ENCODE data around the gene POU6F1.

The POU6F1 gene

GRCh38 chr12:51254536-51254935 is 36.7 kb upstream of the POU6F1 start:
- TF ChIP-seq MYC (IDR thresholded peaks at IDR 0.05; ENCODE audit: low read depth, low read length) (no peak), MAX (IDR thresholded peaks at IDR 0.05; ENCODE audit: low read depth, low read length) (no peak), CTCF (IDR thresholded peaks at IDR 0.05; ENCODE audit: low read depth, low read length) (no peak), POLR2A (IDR thresholded peaks at IDR 0.05; ENCODE audit: extremely low read depth, insufficient read length) (no peak)
- no peak overlapping the region for H3K4me3 ChIP-seq (ENCODE audit: low read depth, low read length)
- no peak for DNase-seq (ENCODE audit: low read depth)

GRCh38 chr12:51253276-51253675 is 35.4 kb upstream of the POU6F1 start:
- TF ChIP-seq MYC (IDR thresholded peaks at IDR 0.05; ENCODE audit: low read depth, low read length) (no peak), CTCF (IDR thresholded peaks at IDR 0.05; ENCODE audit: low read depth, low read length) (no peak), POLR2A (IDR thresholded peaks at IDR 0.05; ENCODE audit: extremely low read depth, insufficient read length) (no peak)
- H3K4me3 ChIP-seq (ENCODE audit: low read depth, low read length): no peak overlapping the region
- DNase-seq (ENCODE audit: low read depth): no peak

- TF ChIP-seq MAX (IDR thresholded peaks at IDR 0.05; ENCODE audit: low read depth, low read length) (no peak), CTCF (IDR thresholded peaks at IDR 0.05; ENCODE audit: low read depth, low read length) (no peak), MYC (IDR thresholded peaks at IDR 0.05; ENCODE audit: low read depth, low read length) (no peak), POLR2A (IDR thresholded peaks at IDR 0.05; ENCODE audit: extremely low read depth, insufficient read length) (no peak)
- H3K4me3 ChIP-seq (ENCODE audit: low read depth, low read length): no peak overlapping the region
Measured at GRCh38 chr12:51247523-51248206, 29.8 kb upstream of the POU6F1 start.

GRCh38 chr12:51246254-51246853 is 28.5 kb upstream of the POU6F1 start:
- DNase-seq (ENCODE audit: low read depth): peak; percentile 94
- peak; percentile 72 for TF ChIP-seq MAX (IDR thresholded peaks at IDR 0.05; ENCODE audit: low read depth, low read length)
- no peak for TF ChIP-seq CTCF (IDR thresholded peaks at IDR 0.05; ENCODE audit: low read depth, low read length)
- no peak for TF ChIP-seq POLR2A (IDR thresholded peaks at IDR 0.05; ENCODE audit: extremely low read depth, insufficient read length)
- 0 out of 2 replicates have a peak, but pooled peaks have one; percentile 51 for TF ChIP-seq MYC (IDR thresholded peaks at IDR 0.05; ENCODE audit: low read depth, low read length)
- peak overlapping the region; percentile 26 for H3K4me3 ChIP-seq (ENCODE audit: low read depth, low read length)

More at GRCh38 chr12:51247523-51248206, 29.8 kb upstream of the POU6F1 start:
- DNase-seq (ENCODE audit: low read depth): no peak

- no peak for DNase-seq (ENCODE audit: low read depth)
- TF ChIP-seq POLR2A (IDR thresholded peaks at IDR 0.05; ENCODE audit: extremely low read depth, insufficient read length) (no peak), CTCF (IDR thresholded peaks at IDR 0.05; ENCODE audit: low read depth, low read length) (no peak), MYC (IDR thresholded peaks at IDR 0.05; ENCODE audit: low read depth, low read length) (no peak), MAX (IDR thresholded peaks at IDR 0.05; ENCODE audit: low read depth, low read length) (no peak)
- peak overlapping the region; percentile 26 for H3K4me3 ChIP-seq (ENCODE audit: low read depth, low read length)
Measured at GRCh38 chr12:51245476-51246253, 27.8 kb upstream of the POU6F1 start.

All from NB4 (cell line).